NCI-H128 (cell line): ENCODE data around the gene UAP1L1.
A peak's percentile ranks its signal among the peaks of the same experiment; 100 is the strongest.

Experiments
- DNase-seq: peaks from one replicate; lab custom pipeline; 2025; ENCODE audit not compliant: unreplicated experiment; lab: John Stamatoyannopoulos, UW

Gene UAP1L1

DNA sequence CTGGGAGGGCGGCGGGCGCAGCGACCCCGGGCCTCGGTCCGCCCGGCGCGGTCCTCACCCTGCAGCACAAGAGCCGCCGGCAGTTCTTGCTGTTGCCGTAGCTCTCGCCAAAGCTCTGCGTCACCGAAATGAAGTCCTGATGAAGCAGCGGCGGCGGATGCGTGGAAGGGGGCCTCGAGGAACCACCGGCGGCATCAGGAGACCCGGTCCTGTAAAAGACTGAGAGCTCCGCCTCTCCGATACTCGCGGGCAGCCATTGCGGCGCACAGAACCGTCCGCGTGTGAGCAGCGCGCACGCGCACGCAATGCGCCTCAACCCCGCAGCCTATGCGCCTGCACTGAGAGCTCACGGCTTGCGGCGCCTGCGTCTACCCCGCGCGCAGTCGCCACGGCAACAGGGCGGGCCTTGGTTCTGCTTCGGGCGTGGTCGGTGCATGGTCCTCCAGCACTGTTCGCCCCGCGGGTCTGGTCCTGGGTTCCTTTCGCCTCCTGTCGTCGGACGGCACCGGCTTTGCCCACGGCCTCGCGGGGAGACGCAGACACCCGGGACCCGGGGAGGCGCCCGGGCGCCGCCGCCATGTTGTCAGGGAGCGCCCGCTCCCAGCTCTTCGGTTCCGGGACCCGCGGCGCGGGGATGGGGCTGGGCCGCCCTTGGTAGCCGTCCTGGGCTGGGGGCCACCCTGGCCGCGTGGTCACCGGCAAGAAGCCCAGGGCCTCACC lies 52.3 kb downstream of the UAP1L1 start:
- peak; percentile 87 for DNase-seq

- DNase-seq, result no peak
Observed at GRCh38 chr9:137130176-137130755, 52.9 kb downstream of the UAP1L1 start.
